Left renal cortex interstitium (tissue), 4 donors: Measurements from ENCODE around the gene ASB6. TPM values are rescaled to one million over a fixed set of nuclear protein-coding genes. Genes with fewer than 3 reads are reported as not detected.

Experiments used
- DNase-seq, 4 donors: peaks; one replicate each; pipeline ENCODE4 v3.0.0-alpha.2; 2013; ENCODE audit warnings: low read depth in 4 of 4, low spot score in 2 of 4, missing footprints in 1 of 4
- polyA plus RNA-seq, 4 donors: library from polyadenylated mRNA; unstranded; fragments of 120-200 nt; gene quantifications; one replicate each; pipeline ENCODE4 v1.2.1, GENCODE V29; 2013; ENCODE audit not compliant: insufficient read length in 4 of 4

Gene ASB6
- polyA plus RNA-seq, 4 donors: 16.8 to 23.2 (median 19.0) TPM

GRCh38 chr9:129610473-129611306 is 31.3 kb downstream of the ASB6 start:
- no peak for DNase-seq

GRCh38 chr9:129610213-129610472 is 31.8 kb downstream of the ASB6 start:
- no peak for DNase-seq

DNA sequence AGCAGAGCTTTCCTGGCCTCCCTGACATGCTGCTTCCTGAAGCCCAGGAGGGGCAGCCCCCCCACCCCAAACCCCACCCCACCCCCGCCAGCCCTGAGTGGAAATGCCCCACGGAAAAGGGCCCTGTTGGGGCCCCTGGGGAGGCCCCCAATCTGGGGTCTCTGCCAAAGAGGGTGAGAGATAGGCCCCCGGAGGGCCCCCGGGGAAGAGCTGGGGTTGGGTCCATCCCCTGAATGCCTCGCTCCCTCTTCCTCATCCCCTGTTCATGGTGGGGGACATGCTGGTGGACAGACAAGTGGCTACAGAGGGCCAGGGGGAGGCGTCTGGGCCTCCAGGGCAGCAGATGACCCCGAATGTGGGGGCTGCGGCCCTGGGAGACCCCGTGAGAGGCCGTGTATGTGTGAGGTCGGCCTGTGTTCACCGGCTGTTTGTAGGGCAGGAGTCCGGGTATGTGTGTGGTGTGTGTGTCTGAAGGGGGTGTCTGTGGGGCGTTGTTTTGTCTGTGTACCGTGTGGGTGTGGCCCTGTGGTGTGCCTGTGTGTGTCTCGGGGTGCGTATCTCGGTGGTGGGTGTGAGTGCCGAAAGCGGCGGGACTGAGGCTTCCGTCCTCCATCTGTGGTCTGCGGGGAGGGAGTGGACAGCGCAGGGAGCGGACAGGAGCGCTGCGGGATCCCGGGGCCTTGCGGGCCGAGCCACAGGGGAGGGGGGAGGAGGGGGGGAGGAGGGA is 32.3 kb downstream of the ASB6 start:
- DNase-seq: no peak

DNA sequence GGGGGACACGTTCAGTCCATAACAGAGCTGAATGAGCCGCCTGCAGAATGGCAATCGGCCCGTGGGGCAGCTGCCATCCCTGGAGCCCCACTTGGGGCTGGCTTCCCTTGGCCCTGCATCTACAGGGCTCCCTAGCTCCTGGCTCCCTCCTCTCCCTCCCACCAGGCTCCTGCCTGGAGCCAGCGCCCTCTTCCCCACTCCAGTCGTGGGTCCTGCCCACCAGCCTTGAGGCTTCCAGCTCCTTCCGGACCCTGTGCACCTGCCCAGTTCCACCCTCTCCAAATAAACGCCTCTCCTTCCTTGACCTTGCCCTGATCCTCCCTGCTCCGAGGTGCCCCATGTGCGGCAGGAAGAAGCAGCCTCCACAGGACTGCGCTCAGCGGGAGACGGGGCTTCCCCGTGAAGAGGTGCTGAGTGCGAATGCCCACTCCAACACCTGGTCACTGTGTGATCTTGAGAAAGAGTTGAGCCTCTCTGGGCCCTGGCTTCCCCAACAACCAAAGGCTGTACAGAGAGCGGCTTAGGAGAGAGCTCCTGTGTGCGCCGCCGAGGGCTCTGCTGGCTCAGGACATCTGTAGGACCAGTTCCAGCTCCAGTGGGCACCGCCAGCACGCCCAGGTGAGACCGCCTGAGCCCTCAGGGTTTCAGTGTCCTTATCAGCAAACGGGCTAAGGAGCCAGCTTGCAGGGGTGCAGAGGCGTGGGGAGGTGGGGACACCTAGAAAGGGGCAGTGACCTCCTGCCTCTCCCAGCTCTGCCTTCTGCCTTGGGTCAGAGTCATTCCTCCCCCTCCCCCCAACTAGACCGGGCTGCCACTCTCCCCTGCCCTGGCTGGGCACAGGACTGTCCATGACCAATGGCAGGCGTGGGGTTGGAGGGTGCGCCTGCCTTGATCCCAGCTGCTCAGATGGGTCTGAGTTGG is 33.1 kb downstream of the ASB6 start:
- no peak for DNase-seq

- no peak for DNase-seq
These were observed 34.9 kb downstream of the ASB6 start for GRCh38 chr9:129607027-129607387.

- no peak for DNase-seq
These were observed 35.6 kb downstream of the ASB6 start for GRCh38 chr9:129606161-129607026.

DNA sequence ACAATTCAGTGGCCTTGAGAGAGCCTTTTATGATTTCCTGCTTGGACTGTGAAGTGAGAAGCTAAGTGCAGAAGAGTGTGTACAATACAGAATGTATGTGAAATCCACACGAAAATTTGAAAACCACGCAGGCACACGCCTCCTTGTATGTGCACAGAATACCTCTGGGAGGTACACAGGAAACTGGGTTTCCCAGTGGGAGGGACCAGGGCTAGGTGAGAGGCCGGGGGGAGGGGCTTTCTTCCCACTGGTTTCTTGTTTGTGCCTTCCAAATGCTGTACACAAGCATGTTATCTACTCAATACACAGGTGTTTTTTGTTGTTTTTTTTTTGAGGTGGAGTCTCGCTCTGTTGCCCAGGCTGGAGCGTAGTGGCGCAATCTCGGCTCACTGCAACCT is 37.2 kb downstream of the ASB6 start:
- no peak for DNase-seq

DNA sequence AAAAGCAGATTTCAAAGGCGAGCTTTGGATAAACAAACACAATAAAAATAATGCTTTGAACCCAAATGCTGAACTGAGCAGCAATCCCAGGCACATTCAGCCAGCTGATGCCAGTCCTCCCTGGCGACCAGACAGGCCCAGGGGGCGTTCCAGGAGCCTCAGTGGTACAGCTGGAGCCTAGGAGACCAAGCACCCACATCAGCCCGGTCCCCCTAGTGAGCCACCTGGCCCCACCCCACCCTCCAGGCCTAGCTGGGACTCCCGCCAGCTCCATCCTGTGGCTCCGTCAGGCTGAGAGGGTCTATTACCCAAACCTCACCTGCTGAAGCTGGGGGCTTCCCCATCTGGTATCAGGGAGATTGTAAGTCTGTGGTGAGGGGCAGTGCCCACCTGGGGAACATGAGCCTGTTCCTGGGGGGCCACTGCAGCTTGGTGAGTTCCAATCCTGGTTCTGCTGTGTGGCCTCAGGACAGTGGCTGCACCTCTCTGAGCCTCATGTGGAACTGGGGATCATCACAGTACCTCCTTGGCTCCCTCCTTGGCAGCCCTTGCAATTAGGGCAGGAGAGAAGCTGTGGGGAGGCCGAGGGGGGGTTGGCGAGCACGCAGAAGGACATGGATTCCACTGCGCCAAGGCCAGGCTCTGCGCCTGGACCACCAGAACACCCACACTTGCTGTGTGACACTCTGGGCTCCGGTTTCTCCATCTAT is 37.7 kb downstream of the ASB6 start:
- DNase-seq: no peak

DNA sequence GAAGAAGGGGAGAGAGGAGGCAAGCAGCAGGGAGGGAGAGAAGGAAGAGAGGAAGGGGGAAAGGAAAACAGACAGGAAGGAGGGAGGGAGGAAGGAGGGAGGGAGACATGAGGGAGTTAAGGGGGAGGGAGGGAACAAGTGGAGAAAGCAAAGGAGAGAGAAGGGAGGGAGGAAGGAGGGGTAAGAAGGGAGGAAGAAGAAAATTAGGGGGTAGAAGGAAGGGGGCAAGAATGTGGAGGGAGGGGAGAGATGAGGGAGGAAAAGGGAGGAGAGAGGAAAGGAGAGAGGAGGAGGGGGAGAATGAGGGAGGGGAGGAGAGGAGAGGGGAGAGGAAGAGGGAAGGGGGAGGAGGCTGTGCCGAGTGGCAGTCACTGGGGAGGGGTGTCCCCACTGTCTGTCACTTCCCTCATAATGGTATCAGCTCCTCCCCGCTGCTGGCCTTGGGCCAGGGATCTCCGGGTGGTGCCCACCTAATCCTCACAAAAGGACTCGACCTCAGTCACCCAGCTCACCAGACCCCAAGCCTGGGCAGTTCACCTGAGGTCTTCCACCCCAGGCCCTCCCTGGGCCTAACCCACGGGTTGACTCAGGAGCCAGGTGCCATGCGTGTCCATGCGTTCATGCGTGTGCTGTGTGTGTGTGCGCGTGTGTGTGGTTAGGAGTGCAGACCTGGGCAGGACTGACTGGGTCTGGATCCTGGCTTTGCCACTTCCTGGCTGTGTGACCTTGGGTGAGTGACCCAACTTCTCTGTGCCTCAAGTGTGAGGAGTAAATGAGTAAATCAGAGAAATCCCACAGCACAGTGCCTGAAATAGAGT is 39.1 kb downstream of the ASB6 start:
- no peak for DNase-seq

- no peak for DNase-seq
These were observed 40.8 kb downstream of the ASB6 start for GRCh38 chr9:129601082-129601674.

DNA sequence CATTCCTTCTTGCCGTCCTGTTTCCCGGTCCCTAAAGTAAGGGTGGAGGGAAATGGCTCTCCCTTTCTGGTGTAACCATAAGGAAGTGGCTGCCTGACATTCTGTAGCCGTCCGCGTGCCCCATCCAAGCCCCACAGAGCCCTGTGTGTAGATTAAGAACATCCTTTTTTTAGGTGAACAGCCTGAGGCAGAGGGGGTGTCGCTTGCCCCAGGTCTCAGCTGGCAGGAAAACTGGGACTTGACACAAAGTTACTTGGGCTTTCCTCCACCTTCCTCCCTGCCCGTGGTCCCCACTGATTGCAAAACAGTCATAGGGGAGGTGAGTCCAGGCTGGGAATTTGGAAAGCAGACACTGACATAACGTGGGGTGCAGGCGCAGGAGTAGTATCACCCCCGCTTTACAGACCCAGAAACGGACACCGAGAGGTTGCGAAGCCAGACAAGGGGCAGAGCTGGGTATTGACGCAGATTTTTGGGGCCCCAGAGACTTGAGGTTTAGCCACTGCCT is 43.8 kb downstream of the ASB6 start:
- no peak for DNase-seq

DNA sequence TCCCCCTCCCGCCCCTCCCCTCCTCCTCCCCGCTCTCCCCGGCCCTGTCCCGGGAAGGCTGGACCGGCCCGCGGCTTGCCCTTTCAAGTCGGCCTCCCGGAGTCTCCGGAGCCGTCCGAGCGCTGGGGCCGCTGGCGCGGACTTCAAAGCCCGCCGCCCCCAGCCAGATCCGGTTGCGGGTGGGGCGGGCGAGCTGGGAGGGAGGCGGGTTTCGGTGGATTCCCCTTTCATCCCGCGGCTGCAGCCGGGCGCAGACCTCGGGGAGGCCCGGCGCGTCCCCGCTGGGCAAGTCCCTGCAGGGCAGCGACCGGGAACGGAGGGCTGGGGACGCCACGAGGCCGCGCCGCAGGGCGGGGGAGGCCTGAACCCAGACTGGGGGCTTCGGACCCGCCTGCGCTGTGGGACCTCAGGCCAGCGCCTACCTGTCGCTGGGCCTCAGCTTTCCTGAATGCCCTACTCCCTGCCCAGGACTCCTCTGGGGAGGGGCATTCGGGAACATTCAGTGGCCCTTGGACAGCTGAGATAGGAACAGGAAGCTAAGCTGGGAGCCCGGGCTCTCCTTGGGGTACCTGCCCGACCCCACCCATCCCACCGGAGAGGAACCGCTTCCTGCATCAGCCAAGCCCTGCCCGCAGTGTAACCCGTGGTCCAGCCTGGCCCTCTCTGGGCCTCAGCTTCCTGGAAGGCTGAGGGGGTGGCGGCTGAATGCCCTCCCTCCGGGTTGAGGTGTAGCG is 44.4 kb downstream of the ASB6 start:
- no peak for DNase-seq

- DNase-seq: peak in 2 of 4 donors; percentile 78 to 81
These were observed 45.2 kb downstream of the ASB6 start for GRCh38 chr9:129596541-129597331.

DNA sequence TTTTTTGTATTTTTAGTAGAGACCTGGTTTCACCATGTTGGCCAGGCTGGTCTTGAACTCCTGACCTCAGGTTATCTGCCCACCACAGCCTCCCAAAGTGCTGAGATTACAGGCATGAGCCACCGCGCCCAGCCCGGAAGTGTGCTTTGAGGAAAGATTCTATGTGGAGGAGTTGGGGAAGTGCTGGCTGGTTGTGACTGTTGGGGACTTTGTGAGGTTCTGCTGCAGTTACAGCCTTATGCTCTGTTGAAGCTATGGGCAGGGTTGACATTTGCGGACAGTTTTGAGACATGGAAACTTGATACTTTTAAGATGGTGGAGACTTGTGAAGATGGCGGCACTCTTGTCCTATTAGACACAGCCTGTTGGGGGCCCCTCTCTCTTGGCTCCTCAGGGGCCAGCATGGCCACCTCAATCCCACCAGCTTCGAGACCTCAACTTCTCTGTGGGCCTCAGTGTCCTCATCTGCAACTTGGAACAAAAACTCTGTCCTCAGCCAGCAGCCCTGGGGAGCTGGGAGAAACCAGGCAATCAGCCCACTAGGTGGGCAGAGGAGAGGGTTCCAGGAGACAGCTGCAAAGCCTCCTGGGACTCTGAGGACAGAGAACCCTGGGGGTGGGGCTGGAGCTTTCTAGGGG is 45.9 kb downstream of the ASB6 start:
- no peak for DNase-seq

- no peak for DNase-seq
These were observed 46.6 kb downstream of the ASB6 start for GRCh38 chr9:129595311-129595741.

GRCh38 chr9:129594632-129595031 is 47.3 kb downstream of the ASB6 start:
- DNase-seq: no peak
